Stimulated activated CD4-positive, alpha-beta T cell treated with anti-CD3 and anti-CD28 coated beads, Interleukin-4, amount 100 ng/mL, for 48 hours (primary cell): ENCODE results near the gene EEFSEC.

ENCODE experiments used
- DNase-seq, 2 donors: peaks; one replicate each; pipeline ENCODE4 v3.0.0-alpha.2; 2020; ENCODE audit warnings: low read depth in 2 of 2

Gene EEFSEC

GRCh38 chr3:128285967-128286321 is 132.7 kb downstream of the EEFSEC start:
- DNase-seq, result no peak

- DNase-seq, result no peak
These were observed 133.4 kb downstream of the EEFSEC start for GRCh38 chr3:128286691-128287090.

- DNase-seq, result no peak
These were observed 133.9 kb downstream of the EEFSEC start for GRCh38 chr3:128287216-128287615.

GRCh38 chr3:128289534-128289933 is 136.3 kb downstream of the EEFSEC start:
- DNase-seq, result no peak

DNA sequence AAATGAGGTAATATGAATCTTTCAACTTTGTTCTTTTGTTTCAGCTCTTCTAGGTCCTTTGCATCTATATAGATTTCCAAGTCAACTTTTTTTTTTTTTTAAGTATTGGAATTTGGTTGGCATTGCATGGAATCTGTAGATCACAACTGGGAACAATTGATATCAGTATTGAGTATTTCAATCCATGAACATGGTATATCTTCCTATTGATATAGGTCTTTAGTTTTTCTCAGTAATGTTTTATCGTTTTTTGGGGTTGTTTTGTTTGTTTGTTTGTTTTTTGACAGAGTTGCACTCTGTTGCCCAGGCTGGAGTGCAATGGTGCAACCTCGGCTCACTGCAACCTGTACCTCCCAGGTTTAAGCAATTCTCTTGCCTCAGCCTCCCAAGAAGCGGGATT is 137.2 kb downstream of the EEFSEC start:
- no peak for DNase-seq

GRCh38 chr3:128293930-128294329 is 140.6 kb downstream of the EEFSEC start:
- DNase-seq, result no peak

GRCh38 chr3:128294999-128295468 is 141.8 kb downstream of the EEFSEC start:
- no peak for DNase-seq

DNA sequence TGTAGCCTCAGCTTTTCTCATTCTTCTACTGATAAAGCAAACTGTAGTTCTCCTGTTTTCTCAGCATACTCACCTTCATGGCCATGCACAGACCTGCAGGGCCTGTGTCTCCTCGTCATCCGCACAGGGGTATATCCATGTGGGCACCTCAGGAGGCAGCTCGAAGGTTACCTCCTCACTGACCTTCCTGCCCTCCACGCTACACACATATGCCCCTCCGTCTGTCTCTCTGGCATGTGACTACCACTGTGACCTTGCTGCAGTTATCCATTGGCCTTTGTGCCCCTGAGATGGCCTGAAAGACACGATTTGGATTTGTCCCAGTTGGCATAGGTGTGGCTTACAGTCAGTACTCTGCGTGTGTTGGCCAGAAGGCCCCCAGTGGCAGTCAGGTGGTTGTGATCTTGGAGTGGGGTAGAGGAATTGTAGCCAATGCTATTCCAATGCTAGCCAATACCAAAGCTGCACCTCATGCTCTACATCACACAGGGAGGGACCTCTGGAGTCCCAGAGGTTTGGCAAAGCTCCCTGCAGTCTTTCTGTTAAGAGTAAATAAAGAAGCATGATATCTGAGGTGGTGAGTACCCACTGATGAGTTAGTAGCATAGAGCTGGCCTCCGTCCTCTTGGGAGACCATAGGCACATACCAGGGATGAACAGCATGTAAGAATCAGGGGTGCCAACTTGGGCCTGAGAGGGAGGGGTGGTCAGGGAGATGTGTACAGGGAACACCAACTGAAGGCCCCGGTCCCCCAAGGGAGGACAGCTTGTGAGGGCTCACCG is 143.4 kb downstream of the EEFSEC start:
- DNase-seq, result no peak

GRCh38 chr3:128297401-128298138 is 144.3 kb downstream of the EEFSEC start:
- DNase-seq, result no peak

DNA sequence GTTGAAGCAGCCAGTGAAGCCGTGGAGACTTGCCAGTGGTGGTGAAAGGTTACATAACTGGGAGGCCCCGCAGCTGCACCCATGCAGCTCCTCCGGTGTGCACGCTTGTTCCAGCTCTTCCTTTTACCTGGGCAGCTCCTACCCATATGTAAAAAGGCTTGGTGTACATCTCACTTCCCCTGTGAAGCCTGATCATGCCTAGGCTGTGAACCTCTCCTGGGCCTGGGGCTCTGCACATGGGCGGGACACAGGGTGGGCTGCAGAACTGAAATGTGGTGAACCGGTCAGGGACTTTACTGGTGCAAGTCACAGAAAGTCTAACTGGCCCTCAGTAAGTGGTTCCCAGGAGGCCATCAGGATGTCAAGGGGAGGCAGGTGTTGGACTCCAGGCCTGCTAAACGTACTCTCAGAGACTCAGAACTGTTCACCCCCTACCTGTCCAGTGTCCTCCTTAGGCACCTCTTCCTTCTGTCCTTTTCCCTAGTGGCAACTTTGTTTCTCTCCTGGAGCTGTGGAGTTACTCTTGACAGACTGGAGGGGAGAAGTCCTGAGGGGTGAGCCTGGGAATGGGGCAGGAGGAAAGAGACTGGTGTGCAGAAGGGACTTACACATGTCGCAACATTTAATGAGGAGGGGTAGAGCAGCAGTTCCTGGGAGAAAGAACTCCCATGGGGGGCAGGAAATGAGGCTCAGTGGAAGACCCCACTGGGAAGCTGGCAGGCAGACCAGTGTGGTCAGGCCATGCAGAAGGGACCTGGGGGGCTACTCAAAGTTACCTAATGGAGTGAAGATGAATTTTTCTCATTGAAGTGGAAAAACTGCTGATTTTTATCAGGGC is 148.1 kb downstream of the EEFSEC start:
- no peak for DNase-seq

DNA sequence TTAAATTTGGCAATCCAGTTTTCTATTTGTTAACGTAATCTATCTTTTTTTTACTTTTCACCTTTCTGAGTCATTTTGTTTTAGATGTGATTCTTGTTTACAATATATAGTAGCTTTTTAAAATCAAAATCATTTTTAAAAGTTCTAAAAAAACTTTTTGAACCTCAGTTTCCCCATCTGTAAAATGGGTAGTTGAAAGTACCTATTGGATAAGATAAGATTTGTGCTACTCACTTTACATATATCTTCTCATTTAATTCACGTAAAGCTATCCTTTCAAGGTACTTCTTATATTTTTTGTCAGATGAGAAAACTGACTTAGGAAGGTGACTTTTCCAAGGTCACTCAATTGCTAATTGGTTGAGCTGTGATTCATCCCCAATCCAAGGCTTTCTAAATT is 153.2 kb downstream of the EEFSEC start:
- no peak for DNase-seq

- DNase-seq, result no peak
These were observed 153.8 kb downstream of the EEFSEC start for GRCh38 chr3:128307029-128307633.

DNA sequence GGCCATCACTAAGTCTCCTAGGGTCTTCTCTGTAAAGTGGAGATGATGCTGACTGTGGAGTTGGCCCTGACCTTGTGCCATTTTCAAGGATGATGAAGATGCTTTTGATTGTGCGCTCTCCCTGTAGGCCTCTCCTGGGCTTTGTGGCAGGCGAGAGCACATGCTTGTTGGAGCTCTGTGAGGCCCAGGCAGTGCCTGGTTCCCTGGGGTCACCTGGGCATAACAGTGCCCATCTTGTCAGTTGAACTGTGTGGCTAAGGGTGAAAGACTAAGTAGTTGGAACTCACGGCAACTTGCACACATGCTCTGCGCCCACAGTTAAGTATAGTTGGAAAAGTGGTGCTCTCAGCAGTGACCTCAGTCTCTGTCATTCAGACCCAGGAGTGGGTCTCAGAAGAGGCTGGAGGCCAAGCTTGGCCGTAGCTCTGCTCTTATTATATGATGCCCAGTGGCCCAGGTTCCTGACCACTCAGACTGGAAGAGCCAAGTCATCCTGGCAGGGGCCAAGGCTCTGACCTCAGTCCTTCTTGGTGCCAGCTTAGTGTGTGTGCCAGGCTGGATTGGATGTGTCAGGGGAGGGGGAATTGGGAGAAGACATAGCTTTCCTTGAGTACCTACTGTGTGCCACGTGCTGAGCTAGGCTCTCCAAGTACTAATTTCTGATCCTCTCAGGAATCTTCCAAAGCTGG is 154.6 kb downstream of the EEFSEC start:
- no peak for DNase-seq

DNA sequence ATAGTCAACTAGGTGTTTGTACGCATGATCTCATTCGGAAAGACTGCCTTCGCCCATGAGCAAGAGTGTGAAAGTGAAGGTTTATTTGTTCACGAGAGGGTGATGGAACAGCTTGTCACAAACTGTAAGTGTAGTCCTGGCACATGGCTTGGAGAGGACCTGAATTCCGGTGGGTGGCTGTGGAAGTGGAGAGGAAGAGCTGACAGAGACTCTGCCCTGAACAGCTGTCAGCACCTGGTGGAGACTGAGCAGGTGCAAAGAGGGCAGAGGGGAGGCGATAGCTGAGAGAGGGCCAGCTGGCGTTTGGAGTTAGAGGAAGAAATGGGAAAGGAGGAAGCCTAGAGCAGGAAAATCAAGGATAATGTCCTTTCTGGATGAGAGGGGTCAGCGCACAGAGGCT is 155.7 kb downstream of the EEFSEC start:
- no peak for DNase-seq

DNA sequence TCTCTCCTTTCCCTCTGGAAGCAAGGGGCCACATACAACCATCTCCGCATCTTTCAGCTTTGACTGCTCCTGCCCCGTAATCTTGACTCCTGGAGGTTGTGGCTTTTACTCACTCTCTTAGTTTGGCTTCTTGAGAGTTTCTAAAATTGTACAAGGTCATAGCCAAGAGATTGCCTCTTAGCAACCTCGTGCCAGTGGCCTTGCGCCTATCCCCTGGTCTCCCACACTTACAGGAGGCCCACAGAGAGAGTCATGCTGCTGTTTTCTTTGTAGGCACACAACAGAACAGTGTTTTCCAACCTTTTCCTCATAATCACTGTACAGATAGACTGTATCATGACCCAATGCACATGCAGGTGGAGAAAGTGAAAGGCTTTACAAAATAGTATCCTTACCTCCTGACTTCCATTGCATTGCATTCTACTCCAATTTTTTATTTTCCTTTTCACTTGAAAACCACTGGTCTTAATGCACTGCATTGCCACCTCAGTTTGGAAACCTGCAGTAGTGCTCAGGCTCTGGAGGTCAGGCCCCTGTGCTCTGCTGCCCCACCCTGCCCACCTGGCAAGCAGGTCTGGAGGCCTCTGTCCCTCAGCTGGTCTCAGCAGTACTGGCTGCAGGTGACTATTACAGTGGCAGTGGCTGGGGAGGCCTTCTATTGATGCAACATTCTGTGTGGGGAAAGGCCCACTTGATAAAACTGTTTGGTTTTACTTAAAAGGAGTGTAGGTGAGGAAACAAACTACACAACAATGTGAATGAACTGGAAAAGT is 157.2 kb downstream of the EEFSEC start:
- no peak for DNase-seq

- DNase-seq, result no peak
These were observed 158.2 kb downstream of the EEFSEC start for GRCh38 chr3:128311441-128311844.

GRCh38 chr3:128312271-128312670 is 159.0 kb downstream of the EEFSEC start:
- DNase-seq, result no peak

DNA sequence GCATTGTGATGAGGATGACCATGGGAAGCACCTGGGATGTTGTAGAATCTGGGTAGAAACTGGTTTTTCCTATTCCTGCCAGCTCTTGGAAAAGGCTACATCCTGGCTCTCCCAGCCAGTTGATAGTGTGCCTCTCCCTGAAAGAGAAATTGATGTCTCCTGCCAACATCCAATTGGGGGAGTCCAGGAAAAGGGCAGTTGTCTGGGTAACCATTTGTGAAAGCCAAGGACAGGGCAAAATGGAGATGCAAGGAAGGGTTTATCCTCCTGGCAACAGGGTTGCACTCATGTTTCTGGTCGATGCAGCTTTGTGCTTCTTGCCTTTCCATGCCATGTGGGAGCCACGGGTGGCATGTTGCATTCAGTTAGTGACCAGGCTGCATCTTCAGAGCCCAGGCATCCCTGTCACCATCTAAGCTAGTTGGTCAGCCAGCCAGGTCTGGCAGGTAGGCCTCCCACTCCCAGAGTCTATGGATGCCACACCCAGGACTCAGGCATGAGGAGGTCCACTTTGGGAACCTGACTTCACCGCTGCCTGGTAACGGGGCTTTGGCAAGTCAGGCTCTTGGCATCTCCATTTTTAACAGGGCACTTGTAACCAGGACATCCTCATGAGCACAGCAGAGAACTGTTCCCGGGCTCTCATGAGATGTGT is 159.9 kb downstream of the EEFSEC start:
- DNase-seq, result no peak

DNA sequence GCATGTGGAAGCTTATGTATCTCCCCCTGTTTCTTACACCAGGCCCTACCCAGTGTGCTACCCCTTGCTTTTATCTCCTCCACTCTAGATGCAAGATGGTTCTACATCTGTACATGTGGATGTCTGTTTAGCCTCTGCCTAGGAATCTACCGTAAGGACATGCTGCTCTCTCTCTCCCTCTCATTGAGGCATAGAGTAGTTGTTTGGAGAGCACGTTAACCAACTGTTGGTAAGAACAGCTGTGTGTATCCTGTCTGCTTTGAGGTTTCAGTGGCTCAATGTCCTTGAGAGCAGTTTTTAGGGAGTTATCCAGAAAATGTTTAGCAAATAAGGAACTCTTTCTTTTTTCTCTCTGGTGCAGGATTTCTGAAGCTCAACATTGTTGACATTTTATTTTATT is 160.7 kb downstream of the EEFSEC start:
- DNase-seq, result no peak

GRCh38 chr3:128315313-128315712 is 162.0 kb downstream of the EEFSEC start:
- no peak for DNase-seq
